ENCODE data around the gene LTBP2.

DNA sequence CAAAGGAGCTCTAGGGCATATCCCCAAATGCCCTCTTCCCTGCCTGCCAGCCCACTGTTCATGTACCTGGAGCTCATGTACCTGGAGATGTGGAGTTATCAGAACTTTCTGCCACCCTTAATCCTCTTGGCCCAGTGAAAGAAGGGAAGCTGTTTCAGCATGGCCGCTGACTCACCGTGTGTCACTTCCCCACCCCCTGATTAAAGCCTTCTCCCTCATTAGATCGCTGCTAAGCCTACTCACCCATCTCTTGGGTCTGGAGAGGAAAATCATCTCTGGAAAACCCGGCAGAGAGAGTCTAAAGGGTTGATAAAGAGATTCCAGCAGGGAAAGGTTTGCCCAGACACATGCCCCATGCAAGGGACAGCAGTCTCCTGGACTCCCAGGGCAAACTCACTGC lies 4.5 kb upstream of the LTBP2 start:
- TF ChIP-seq, protein P1, sequence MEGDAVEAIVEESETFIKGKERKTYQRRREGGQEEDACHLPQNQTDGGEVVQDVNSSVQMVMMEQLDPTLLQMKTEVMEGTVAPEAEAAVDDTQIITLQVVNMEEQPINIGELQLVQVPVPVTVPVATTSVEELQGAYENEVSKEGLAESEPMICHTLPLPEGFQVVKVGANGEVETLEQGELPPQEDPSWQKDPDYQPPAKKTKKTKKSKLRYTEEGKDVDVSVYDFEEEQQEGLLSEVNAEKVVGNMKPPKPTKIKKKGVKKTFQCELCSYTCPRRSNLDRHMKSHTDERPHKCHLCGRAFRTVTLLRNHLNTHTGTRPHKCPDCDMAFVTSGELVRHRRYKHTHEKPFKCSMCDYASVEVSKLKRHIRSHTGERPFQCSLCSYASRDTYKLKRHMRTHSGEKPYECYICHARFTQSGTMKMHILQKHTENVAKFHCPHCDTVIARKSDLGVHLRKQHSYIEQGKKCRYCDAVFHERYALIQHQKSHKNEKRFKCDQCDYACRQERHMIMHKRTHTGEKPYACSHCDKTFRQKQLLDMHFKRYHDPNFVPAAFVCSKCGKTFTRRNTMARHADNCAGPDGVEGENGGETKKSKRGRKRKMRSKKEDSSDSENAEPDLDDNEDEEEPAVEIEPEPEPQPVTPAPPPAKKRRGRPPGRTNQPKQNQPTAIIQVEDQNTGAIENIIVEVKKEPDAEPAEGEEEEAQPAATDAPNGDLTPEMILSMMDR (conservative IDR thresholded peaks at IDR 0.05; ENCODE audit: low read depth, low read length): no peak
- TF ChIP-seq EZH2 (IDR thresholded peaks at IDR 0.05; ENCODE audit: low read length, unreplicated experiment) (no peak), EZH2phosphoT487 (IDR thresholded peaks at IDR 0.05; ENCODE audit: borderline replicate concordance, low read length) (no peak)
